Measurements from ENCODE around the gene NCOA7.
"Not testable (repeated sequence)": the region's sequence is repeated elsewhere in the genome, so short reads cannot be mapped to it uniquely, and the experiment has no call there.

The NCOA7 gene

DNA sequence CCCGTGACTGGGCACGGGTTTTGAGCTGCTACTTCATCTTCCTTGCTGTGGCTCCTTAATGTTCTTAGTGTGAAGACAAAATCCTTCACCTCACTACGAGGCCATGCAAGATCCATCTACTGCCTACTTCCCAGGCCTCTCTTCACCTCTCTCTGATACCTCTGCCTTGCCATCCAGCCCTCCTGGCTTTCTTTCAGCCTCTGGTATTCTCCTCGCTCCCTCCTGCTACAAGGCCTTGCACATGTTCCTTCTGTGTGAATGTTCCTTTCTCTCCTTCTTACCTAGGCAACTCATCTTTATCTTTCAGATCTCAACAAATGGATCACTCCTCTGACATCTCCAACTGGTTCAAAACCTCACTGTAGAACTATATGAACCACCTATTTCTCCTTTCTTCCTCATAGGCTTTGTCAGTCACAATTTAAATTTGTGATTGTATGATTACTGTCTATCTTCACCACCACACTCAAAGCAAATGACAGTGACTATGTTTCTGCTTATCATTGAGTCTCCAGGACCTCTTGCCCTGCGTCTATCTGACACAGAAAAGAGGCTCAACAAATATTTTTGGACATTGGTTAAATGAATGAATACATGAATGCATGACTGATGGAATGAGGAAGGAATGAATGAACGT is 21.5 kb upstream of the NCOA7 start:
- peaks cover 28% of the 10 kb centered on the region for H3K27me3 Mint-ChIP-seq
- H3K36me3 Mint-ChIP-seq: no peaks in the 10 kb centered on the region
- H3K9me3 Mint-ChIP-seq: no peaks in the 10 kb centered on the region
- peaks cover 3% of the 10 kb centered on the region for H3K4me1 Mint-ChIP-seq
- no peak overlapping the region for H3K27ac Mint-ChIP-seq
- no peak overlapping the region for H3K4me3 Mint-ChIP-seq
- CTCF ChIA-PET: interaction anchor here (0.9 to 7.1 kb wide), 8 partner anchors 13 to 577 kb away, joined by 3 to 49 read pairs (median 4); no protein-coding TSS in a partner anchor
- no peak for DNase-seq

DNA sequence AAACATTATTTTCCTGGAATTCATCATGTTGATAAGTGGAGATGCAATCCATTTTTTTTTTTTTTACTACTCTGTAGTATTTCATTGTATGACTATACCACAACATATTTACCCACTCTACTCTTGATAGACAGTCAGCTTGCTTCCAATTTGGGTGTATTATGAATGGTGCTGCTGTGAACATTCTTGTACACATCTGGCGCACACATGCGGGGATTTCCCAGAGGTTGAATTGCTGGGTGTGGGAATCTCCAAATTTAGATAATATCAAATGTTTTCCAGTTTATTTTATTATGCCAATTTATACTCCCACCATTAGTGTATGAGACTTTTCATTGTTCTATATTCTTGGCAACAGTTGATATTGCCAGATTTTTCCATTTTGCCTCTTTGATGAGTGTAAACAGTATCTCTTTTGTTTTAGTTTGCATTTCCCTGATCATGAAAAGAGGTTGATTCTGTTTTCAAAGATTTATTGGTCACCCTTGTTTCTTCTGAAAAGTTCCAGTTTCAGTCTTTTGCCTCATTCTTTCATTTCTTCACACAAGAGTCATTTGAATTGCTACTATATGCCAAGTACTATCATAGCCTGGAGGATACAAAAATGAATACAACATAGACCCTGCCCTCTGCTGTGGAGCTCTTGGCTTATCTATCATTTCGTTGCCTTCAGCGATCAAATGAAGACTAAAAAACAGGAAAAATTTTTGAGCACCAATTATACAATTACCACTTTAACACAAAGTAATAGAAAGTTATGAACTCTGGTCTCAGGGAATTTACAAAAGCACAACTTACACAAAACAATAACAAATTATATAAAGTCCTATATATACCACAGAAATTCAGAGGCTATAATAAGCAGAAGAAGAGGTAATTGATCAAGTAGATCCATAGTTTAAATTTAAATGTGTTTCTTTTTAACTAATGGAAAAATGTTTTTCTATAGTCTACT is 17.1 kb upstream of the NCOA7 start:
- no peak overlapping the region for H3K4me3 Mint-ChIP-seq
- no peaks in the 10 kb centered on the region for H3K36me3 Mint-ChIP-seq
- CTCF ChIA-PET: interaction anchor here (0.7 to 1.2 kb wide), 2 partner anchors 85 to 460 kb away, joined by 3 read pairs; no protein-coding TSS in a partner anchor
- H3K4me1 Mint-ChIP-seq: no peaks in the 10 kb centered on the region
- DNase-seq: no peak
- H3K27ac Mint-ChIP-seq: no peak overlapping the region
- H3K9me3 Mint-ChIP-seq: no peaks in the 10 kb centered on the region
- peaks cover 27% of the 10 kb centered on the region for H3K27me3 Mint-ChIP-seq

DNA sequence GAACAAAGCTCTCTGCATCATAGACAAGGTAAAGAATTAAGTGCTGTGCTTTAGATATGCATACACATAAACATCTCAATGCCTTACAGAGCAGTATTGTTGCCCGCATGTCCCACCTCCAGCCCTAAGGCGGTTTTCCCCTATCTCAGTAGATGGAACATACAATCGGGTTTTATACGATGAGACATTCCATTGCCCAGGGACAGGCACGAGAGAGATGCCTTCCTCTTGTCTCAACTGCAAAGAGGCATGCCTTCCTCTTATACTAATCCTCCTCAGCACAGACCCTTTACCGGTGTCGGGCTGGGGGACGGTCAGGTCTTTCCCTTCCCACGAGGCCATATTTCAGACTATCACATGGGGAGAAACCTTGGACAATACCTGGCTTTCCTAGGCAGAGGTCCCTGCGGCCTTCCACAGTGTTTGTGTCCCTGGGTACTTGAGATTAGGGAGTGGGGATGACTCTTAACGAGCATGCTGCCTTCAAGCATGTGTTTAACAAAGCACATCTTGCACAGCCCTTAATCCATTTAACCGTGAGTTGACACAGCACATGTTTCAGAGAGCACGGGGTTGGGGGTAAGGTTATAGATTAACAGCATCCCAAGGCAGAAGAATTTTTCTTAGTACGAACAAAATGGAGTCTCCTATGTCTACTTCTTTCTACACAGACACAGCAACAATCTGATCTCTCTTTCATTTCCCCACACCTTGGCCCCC is 14.5 kb upstream of the NCOA7 start:
- not testable (repeated sequence) for H3K9me3 Mint-ChIP-seq, H3K4me3 Mint-ChIP-seq, DNase-seq, H3K27ac Mint-ChIP-seq, H3K4me1 Mint-ChIP-seq, H3K36me3 Mint-ChIP-seq
- peaks cover 24% of the 10 kb centered on the region for H3K27me3 Mint-ChIP-seq
- CTCF ChIA-PET: interaction anchor here (2.9 kb wide), 1 partner anchor 198 kb away, joined by 10 read pairs; no protein-coding TSS in a partner anchor

DNA sequence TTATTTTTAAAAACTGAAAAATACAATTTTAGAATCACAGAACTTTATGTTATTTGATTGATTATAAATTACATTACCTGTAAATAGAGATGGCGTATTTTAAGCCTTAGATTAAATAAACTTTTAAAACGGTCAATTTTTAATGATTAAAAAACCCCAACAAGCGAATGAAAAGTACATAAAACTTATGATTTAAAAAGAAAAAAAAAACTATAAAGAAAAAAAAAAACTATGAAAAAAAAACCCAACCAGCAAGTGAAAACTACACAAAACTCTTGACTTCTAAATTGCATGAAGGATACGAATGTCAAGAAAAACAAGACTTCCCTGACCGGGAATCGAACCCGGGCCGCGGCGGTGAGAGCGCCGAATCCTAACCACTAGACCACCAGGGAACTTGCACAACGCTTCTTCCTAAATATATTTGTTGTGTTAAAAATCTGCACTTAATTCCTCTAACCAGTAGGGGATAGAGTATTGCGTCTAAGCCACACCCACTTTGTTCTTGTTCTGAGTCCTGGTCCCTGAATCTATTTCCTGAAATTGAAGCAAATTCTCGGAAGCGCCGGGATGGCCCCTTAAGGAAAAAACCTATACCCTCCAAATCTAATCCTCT is 10.7 kb upstream of the NCOA7 start:
- Mint-ChIP-seq H3K27me3 (peaks cover 20% of the 10 kb centered on the region), H3K4me3 (no peak overlapping the region), H3K9me3 (no peaks in the 10 kb centered on the region), H3K27ac (no peak overlapping the region), H3K4me1 (peaks cover 16% of the 10 kb centered on the region), H3K36me3 (peaks cover 7% of the 10 kb centered on the region)
- CTCF ChIA-PET: interaction anchor here (1.2 to 2.9 kb wide), 6 partner anchors 11 to 603 kb away, joined by 3 to 65 read pairs (median 12); partner anchors contain the start of gene NCOA7
- peak; percentile 87 for DNase-seq

DNA sequence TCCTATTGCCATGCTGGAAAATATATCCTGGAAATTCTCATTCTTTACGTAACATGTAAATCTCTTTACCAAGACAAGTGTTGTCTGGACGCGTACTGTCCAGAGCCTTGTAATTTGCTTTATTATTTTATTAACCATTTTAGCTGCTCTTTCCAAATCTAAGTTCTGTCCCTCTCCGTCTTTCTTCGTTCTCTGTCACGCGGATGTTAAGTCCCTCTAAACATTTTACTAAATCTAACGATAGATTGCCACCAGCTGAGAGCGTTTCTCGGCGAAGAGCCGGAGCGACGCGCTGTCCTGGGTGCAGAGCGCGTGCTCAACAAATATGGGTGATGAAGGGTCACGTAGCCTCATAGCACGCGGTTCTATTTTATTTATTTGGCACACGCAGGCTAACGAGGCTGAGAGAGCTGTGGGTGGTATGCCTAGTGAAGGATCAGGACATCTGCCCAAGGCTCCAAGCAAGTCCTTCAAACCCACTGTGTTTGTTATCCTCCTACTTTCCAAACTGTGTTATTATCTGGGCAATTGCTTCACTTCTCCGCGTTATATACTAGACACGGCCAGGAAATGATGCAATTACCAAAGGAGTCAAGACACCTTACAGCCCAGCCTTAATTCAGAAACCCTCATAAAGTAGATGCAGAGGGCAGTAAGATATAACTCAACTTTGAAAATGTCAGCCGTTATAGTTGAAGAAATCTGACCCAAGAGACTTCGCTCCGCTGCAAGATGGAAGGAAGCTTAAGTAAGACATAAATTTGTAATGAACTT is 10.0 kb upstream of the NCOA7 start:
- H3K9me3 Mint-ChIP-seq: no peaks in the 10 kb centered on the region
- peaks cover 18% of the 10 kb centered on the region for H3K27me3 Mint-ChIP-seq
- CTCF ChIA-PET: interaction anchor here (0.7 to 2.9 kb wide), 19 partner anchors 10 to 602 kb away, joined by 3 to 65 read pairs (median 4); partner anchors contain the start of genes HINT3 and NCOA7
- H3K4me1 Mint-ChIP-seq: peaks cover 16% of the 10 kb centered on the region
- no peak overlapping the region for H3K4me3 Mint-ChIP-seq
- peaks cover 8% of the 10 kb centered on the region for H3K36me3 Mint-ChIP-seq
- peak; percentile 56 for DNase-seq
- no peak overlapping the region for H3K27ac Mint-ChIP-seq

DNA sequence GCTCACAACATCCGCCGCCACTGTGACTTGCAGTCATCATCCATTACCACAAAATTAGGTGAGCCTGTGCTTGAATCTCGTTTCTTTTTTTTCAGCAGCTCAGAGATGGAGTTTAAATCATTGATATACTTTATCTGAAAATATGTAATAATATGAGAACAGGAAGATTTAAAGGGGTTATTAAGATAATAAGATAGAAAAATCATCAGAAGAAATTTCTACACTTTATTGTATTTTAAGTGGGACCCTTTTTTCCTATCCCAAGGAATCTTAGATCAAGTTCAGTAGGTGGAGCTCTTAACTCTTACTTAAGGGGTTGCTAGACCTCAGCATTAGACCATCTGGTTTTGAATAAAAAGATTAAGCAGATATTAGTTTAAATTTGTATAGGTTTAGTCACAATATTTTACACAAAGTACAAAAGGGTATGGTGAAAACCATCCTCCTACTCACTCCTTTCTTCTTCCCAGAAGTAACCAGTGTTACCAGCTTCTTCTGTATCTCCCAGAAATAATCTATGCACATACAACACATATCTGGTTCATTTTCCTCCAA is 9.4 kb upstream of the NCOA7 start:
- Mint-ChIP-seq H3K4me3 (no peak overlapping the region), H3K27me3 (peaks cover 11% of the 10 kb centered on the region), H3K9me3 (no peaks in the 10 kb centered on the region), H3K27ac (no peak overlapping the region), H3K36me3 (peaks cover 12% of the 10 kb centered on the region), H3K4me1 (peaks cover 18% of the 10 kb centered on the region)
- CTCF ChIA-PET: interaction anchor here (0.6 to 2.9 kb wide), 20 partner anchors 9 to 601 kb away, joined by 3 to 65 read pairs (median 4); partner anchors contain the start of genes HINT3 and NCOA7
- peak; percentile 69 for DNase-seq

DNA sequence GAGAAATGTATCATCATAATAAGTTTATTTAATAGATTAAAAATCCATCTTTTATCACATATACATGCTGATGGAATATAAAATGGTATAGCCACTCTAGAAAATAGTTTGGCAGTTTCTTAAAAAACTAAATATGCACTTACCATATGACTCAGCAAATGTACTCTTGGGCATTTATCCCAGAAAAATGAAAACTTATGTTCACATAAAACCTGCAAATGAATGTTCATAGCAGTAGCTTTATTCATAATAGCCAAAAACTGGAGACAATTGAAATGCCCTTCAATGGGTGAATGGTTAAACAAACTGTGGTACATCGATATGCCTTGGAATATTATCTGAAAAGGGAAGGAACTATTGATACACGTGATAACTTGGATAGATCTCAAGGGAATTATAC is 6.4 kb upstream of the NCOA7 start:
- DNase-seq: no peak
- Mint-ChIP-seq H3K9me3 (no peaks in the 10 kb centered on the region), H3K4me3 (no peak overlapping the region), H3K36me3 (peaks cover 25% of the 10 kb centered on the region), H3K27me3 (no peaks in the 10 kb centered on the region), H3K4me1 (peaks cover 31% of the 10 kb centered on the region), H3K27ac (no peak overlapping the region)
- CTCF ChIA-PET: interaction anchor here (2.8 to 4.1 kb wide), 2 partner anchors 169 to 173 kb away, joined by 9 to 23 read pairs; partner anchors contain the start of gene HINT3

DNA sequence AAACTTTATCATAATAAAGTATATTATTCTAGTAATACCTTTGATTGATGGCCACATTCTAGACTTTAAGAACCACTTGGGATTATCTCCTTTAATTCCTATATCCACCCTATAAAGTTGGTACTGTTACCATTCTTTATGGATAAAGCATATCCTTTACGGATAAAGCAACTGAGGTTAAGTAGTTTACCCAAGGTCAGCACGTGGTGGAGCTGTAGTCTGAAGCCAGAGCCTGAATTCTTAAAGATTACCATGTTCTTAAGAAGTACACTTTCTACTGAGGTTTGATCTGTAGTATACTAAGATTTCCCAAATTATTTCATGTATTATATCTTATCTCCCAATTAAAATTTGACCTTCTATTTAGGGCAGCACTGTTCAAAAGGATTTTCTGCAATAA is 3.0 kb upstream of the NCOA7 start:
- CTCF ChIA-PET: interaction anchor here (5.7 to 7.0 kb wide), 2 partner anchors 167 to 187 kb away, joined by 33 to 140 read pairs; partner anchors contain the start of gene HINT3
- Mint-ChIP-seq H3K27ac (no peak overlapping the region), H3K4me1 (peaks cover 47% of the 10 kb centered on the region), H3K4me3 (no peak overlapping the region), H3K36me3 (peaks cover 25% of the 10 kb centered on the region), H3K9me3 (no peaks in the 10 kb centered on the region), H3K27me3 (no peaks in the 10 kb centered on the region)
- DNase-seq: no peak

DNA sequence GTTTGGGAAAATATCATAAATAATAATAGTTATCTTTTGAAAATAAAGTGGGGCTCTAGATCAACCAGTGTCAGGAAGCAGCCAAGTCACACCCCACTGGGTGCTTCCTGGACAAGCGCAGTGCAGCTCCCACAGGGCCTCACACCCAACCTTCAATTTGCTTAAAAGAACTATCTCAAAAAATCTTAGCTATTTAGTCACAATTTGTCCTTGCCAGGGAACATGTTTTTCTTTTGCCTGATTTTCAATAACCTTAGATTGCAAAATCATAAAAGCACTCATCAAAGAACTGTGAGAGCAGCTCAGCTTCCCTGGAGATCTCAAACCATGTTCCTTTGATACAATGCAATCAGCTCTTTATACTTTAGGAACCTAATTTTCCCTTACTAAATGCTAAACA is 1.6 kb upstream of the NCOA7 start:
- Mint-ChIP-seq H3K4me3 (peak overlapping the region; percentile 91), H3K9me3 (no peaks in the 10 kb centered on the region), H3K27me3 (no peaks in the 10 kb centered on the region), H3K27ac (peak overlapping the region; percentile 99), H3K36me3 (peaks cover 29% of the 10 kb centered on the region), H3K4me1 (peaks cover 54% of the 10 kb centered on the region)
- CTCF ChIA-PET: interaction anchor here (1.3 to 7.0 kb wide), 8 partner anchors 8 to 479 kb away, joined by 3 to 140 read pairs (median 24); partner anchors contain the start of gene HINT3
- DNase-seq: peak; percentile 28

DNA sequence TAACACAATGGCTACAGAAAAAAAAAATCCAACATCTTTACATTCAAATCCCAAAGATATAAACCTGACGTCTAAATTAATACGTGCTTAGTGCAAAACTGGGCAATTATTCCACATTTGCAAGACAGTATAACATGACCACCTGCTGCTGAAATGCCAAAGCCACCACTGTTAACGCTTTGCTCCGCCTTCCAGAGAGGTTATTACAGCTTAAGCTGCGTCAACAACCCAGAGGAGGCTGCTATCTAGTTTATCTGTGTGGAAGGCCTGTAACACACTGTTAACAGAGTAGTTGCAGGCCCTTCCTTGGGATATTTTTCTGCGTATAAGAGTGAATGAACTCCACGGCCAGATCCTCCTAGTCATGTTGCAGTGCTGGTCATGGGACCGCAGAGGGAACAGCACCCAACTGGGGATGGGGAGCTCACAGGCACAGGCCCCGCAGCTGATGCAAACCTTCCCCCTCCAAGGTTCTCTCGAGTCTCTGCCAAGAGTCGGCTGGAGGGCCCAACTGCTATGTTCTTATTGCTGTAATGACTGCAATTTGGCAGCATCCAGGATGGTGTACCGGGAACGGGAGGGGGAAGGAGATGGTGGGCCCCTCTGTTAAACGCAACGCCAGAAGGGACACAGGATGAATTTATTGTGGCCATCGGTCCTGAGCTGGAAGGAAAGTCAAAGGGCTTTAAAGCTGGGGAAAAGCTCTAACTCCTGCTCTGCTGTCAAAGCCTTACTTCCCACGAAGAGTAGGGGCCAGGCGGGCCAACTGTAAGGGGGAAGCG is 993 bp upstream of the NCOA7 start:
- H3K36me3 Mint-ChIP-seq: peaks cover 26% of the 10 kb centered on the region
- CTCF ChIA-PET: interaction anchor here (0.7 to 7.0 kb wide), 20 partner anchors 8 to 482 kb away, joined by 3 to 140 read pairs (median 6); partner anchors contain the start of genes HINT3 and TRMT11
- H3K4me1 Mint-ChIP-seq: peaks cover 55% of the 10 kb centered on the region
- H3K4me3 Mint-ChIP-seq: peak overlapping the region; percentile 91
- no peaks in the 10 kb centered on the region for H3K27me3 Mint-ChIP-seq
- H3K9me3 Mint-ChIP-seq: no peaks in the 10 kb centered on the region
- DNase-seq: peak; percentile 56
- H3K27ac Mint-ChIP-seq: peak overlapping the region; percentile 99

DNA sequence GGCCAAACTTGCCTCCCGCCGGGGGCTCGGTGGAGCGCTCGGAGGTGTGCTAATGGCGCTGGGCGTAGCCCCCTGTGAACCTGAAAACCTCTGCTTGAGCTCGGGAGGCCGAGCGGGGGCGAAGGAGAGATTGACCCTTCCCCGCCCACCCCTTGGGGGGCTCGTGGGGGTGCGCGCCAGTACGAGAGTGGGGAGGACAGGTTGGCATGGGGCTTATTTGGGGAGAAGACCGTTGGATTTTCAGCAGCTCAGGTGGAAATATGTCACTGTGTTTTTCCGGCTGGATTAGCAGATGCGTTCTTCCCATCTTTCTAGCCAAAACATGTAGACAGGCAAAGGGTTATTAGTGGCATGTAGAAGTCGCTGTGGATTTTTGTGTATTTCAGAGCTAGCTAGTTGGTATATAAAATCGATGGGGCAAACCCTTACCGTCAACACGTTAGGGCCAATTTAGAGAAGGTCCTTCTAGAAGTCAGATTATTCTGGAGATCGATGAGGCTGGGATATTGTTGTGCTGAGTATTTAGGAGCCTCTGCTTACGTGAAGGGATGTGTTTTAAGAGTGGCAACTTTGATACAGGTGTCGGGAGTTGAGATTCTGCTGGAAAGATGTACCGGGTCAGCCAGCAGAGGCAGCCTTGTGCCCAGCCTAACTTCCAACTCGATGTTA is 525 bp downstream of the NCOA7 start:
- H3K27ac Mint-ChIP-seq: peak overlapping the region; percentile 88
- DNase-seq: peak; percentile 64
- peaks cover 53% of the 10 kb centered on the region for H3K4me1 Mint-ChIP-seq
- H3K4me3 Mint-ChIP-seq: peak overlapping the region; percentile 86
- no peaks in the 10 kb centered on the region for H3K27me3 Mint-ChIP-seq
- peaks cover 20% of the 10 kb centered on the region for H3K36me3 Mint-ChIP-seq
- H3K9me3 Mint-ChIP-seq: no peaks in the 10 kb centered on the region
- CTCF ChIA-PET: interaction anchor here (0.6 to 7.0 kb wide), 31 partner anchors 10 to 639 kb away, joined by 3 to 140 read pairs (median 4); partner anchors contain the start of genes HINT3 and TRMT11
